Muscle of arm (tissue), 14 donors: ENCODE results near the gene CENPH. TPM values are rescaled to one million over a fixed set of nuclear protein-coding genes. Genes with fewer than 3 reads are reported as not detected.
A peak's percentile ranks its signal among the peaks of the same experiment; 100 is the strongest.
"Not testable (repeated sequence)": the region's sequence is repeated elsewhere in the genome, so short reads cannot be mapped to it uniquely, and the experiment has no call there.

ENCODE experiments used
- DNase-seq: peaks from one replicate; pipeline ENCODE4 v3.0.0-alpha.2; 2013
- long read RNA-seq, 11 donors: transcript quantifications; one replicate each; lab custom pipeline, GENCODE V29; 2026
- polyA plus RNA-seq, 12 donors: library from polyadenylated mRNA; unstranded; fragments of 120-200 nt; gene quantifications; one replicate each; pipeline ENCODE4 v1.2.1, GENCODE V29; 2013; ENCODE audit not compliant: insufficient read length in 12 of 12

CENPH gene
- 10 to 100 TPM in 10 of 12 donors, 1 to 10 TPM in 1, not detected in 1; 8.2 to 27.0 (median 15.2) TPM for polyA plus RNA-seq
- long read RNA-seq, donor 1, partial matches to known transcripts: 0 of 5 reads
- long read RNA-seq, donor 1, other reads (novel, unspliced or antisense): 0 of 5 reads
- long read RNA-seq, donor 2, partial matches to known transcripts: 0 of 4 reads
- long read RNA-seq, donor 2, other reads (novel, unspliced or antisense): 0 of 4 reads
- long read RNA-seq, donor 3, partial matches to known transcripts: 0 of 1 reads
- long read RNA-seq, donor 3, other reads (novel, unspliced or antisense): 0 of 1 reads
- long read RNA-seq, donor 4: 0 reads
- long read RNA-seq, donor 5, transcript CENPH-201 (9 exons, 1,389 nt): major isoform, 7 of 7 reads
- long read RNA-seq, donor 5, partial matches to known transcripts: 0 of 7 reads
- long read RNA-seq, donor 5, other reads (novel, unspliced or antisense): 0 of 7 reads
- long read RNA-seq, donor 6, partial matches to known transcripts: 0 of 2 reads
- long read RNA-seq, donor 6, other reads (novel, unspliced or antisense): 0 of 2 reads
- long read RNA-seq, donor 7, transcript CENPH-201 (9 exons, 1,389 nt): major isoform, 5 of 5 reads
- long read RNA-seq, donor 7, partial matches to known transcripts: 0 of 5 reads
- long read RNA-seq, donor 7, other reads (novel, unspliced or antisense): 0 of 5 reads
- long read RNA-seq, donor 8, transcript CENPH-201 (9 exons, 1,389 nt): major isoform, 6 of 6 reads
- long read RNA-seq, donor 8, partial matches to known transcripts: 0 of 6 reads
- long read RNA-seq, donor 8, other reads (novel, unspliced or antisense): 0 of 6 reads
- long read RNA-seq, donor 9, partial matches to known transcripts: 0 of 4 reads
- long read RNA-seq, donor 9, other reads (novel, unspliced or antisense): 0 of 4 reads
- long read RNA-seq, donor 10, transcript CENPH-201 (9 exons, 1,389 nt): major isoform, 5 of 5 reads
- long read RNA-seq, donor 10, partial matches to known transcripts: 0 of 5 reads
- long read RNA-seq, donor 10, other reads (novel, unspliced or antisense): 0 of 5 reads
- long read RNA-seq, donor 11, transcript CENPH-201 (9 exons, 1,389 nt): major isoform, 5 of 5 reads
- long read RNA-seq, donor 11, partial matches to known transcripts: 0 of 5 reads
- long read RNA-seq, donor 11, other reads (novel, unspliced or antisense): 0 of 5 reads

GRCh38 chr5:69189162-69190086, at the start of gene CENPH:
CENPH (plus strand) TSS chr5:69189583; CDS start chr5:69189635, 52 bp downstream.
- DNase-seq: peak; percentile 94

DNA sequence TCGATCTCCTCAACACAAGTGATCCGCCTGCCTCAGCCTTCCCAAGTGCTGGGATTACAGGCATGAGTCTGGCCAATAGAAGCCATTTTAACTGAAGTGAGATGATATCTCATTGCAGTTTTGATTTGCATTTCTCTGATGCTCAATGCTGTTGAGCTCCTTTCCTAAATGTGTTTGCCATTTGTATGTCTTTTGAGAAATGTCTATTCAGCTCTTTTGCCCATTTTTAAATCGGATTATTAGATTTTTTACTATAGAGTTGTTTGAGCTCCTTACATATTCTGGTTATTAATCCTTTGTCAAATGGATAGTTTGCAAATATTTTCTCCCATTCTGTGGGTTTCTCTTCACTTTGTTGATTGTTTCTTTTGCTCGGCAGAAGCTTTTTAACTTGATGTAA, 49.1 kb upstream of the CENPH start:
- DNase-seq: not testable (repeated sequence)

GRCh38 chr5:69140827-69141226, 48.6 kb upstream of the CENPH start:
- no peak for DNase-seq

DNA sequence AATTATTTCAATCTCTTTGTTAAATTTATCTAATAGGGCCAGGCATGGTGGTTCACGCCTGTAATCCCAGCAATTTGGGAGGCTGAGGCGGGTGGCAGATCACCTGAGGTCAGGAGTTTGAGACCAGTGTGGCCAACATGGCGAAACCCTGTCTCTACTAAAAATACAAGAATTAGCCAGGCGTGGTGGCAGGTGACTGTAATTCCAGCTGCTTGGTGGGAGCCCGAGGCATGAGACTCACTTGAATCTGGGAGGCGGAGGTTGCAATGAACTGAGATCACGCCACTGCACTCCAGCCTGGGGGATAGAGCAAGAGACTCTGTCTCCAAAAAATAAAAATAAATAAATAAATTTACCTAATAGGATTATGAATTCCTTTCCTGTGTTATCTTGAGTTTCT, 40.8 kb upstream of the CENPH start:
- not testable (repeated sequence) for DNase-seq

- DNase-seq: no peak
Observed at GRCh38 chr5:69148981-69149675, 40.3 kb upstream of the CENPH start.

DNA sequence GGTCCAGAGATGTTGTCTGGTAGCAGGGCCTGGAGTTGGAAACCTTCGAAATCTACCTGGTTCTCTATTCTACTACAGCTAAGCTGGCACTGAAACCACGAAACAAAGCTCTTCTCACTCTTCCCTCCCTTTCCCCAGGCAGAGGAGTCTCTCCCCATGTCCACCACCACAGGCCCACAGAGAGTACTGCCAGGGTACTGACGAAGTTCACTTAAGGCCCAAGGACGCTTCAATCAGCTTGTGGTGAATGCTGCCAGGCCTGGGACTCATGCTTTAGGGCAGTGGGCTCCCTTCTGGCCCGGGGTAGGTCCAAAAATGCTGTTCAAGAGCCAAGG, 39.7 kb upstream of the CENPH start:
- no peak for DNase-seq

DNA sequence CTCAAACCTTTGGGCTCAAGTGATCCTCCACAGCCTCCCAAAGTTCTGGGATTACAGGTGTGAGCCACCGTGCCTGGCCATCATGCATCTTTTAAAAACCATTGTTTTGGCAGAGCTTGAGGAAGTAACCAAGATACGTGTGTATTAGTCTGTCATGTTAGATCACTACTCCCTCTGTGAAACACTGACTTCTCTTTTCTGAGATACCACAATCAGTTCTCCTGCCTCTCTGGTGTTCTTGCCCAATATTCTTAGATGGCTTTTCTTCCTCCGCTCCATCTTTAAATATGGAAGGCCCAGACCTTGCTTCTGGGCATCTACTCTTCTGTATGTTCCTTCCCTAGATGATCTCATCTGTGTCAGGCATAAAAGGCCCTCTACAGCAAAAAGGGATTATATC, 36.7 kb upstream of the CENPH start:
- DNase-seq: no peak

DNA sequence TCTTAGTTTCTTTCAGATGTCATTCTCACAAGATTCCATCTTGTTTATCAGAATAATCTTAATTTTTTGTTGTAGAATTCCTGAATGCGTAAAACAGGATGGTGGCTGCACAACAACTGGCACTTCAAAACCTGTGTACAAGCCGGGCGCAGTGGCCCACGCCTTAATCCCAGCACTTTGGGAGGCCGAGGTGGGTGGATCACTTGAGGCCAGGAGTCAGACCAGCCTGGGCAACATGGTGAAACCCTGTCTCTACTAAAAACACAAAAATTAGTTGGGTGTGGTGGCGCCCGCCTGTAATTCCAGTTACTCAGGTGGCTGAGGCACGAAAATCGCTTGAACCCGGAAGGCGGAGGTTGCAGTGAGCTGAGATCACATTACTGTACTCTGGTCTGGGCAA, 32.9 kb upstream of the CENPH start:
- no peak for DNase-seq

DNA sequence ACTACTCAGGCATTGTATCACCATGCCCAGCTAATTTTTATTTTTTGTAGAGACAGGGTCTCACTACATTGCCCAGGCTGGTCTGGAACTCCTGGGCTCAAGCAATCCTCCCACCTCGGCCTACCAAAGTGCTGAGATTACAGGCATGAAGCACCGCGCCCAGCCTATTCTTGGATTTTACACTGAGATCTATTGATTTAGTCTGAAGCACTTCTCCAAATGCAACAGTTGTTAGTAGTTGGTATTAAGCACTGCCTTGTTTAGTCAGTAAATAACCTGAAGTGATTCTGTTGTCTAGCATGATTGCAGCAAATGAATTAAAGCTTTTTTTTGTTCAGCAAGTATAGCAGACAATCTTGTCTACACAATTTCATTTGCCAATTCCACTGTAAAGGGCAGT, 31.3 kb upstream of the CENPH start:
- DNase-seq: no peak

DNA sequence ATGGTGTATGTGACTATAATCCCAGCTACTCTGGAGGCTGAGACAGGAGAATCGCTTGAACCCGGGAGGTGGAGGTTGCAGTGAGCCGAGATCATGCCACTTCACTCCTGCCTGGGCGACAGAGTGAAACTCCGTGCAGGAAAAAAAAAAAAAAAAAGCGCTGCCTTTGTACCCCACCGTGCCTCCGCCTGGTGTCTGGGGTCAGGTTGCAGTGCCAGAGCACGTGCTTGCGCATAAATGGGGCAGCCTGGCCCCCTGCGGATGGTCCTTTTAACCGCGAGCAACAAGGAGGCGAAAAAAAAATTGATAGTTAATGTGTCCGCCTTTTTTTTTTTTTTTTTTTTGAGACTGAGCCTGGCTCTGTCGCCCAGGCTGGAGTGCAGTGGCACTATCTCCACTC, 28.7 kb upstream of the CENPH start:
- no peak for DNase-seq

DNA sequence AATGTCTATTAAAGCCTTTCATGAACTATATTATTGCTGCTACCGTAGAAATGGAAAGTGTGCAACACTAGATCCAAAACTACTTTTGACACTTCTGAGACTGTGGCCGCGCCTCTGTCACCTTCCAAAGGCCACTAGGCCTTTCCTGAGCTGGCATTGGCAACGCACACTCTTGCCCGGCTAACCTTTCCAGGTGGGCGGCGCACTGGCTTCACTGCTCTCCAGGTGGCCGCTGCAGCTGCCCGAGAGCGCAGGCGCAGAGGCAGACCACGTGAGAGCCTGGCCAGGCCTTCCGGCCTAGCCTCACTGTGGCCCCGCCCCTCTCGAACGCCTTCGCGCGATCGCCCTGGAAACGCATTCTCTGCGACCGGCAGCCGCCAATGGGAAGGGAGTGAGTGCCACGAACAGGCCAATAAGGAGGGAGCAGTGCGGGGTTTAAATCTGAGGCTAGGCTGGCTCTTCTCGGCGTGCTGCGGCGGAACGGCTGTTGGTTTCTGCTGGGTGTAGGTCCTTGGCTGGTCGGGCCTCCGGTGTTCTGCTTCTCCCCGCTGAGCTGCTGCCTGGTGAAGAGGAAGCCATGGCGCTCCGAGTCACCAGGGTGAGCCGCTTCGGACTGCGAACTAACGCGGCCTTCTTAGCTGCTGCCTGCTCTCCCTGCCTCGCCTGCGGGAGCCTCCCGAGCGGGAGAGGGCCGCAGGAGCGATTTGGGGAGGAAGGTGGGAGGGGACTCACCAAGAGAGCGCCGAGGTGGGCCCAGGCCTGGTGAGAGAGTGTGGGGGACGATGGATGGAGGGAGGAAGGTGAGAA, 22.5 kb upstream of the CENPH start, which contains the start of gene CCNB1:
Gene CCNB1, plus strand, starts transcription at position 465 of the 807 bp plus-strand sequence. Its CDS starts 113 bp downstream, at position 578.
- peak; percentile 98 for DNase-seq

DNA sequence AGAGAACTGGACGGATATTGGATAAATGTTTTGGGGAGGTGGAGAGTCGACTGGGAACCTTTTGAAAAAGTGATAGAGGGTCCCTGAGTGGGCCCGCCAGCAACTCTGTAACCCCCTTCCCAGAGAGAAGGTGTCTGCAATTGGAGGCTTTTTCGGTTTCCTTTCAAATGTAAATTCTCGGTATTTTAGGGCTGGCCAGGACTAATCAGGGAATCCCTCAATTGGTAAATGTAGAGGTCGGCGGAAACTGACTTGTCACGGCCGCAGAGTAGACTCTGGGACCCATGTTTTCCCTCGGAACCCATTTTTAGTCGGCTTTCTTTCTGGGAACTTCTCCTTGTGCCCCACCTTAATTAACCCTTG, 21.9 kb upstream of the CENPH start:
- no peak for DNase-seq

GRCh38 chr5:69167929-69168328, 21.5 kb upstream of the CENPH start:
- DNase-seq: no peak

GRCh38 chr5:69170495-69170894, 18.9 kb upstream of the CENPH start:
- DNase-seq: no peak

DNA sequence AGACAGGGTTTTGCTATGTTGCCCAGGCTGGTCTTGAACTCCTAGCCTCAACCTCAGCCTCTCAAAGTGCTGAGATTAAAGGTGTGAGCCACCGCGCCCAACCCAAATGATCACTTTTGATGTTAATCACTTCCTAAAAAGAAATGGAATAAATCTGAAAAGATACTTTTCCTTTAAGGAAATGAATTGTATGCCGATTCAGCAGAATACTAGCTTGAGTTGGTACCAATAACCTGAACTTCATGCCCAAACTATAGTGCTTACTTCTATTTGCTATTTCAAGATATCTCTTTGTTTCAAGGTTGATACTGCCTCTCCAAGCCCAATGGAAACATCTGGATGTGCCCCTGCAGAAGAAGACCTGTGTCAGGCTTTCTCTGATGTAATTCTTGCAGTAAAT, 18.4 kb upstream of the CENPH start:
- DNase-seq: no peak

GRCh38 chr5:69181659-69182293, 7.6 kb upstream of the CENPH start:
- not testable (repeated sequence) for DNase-seq

DNA sequence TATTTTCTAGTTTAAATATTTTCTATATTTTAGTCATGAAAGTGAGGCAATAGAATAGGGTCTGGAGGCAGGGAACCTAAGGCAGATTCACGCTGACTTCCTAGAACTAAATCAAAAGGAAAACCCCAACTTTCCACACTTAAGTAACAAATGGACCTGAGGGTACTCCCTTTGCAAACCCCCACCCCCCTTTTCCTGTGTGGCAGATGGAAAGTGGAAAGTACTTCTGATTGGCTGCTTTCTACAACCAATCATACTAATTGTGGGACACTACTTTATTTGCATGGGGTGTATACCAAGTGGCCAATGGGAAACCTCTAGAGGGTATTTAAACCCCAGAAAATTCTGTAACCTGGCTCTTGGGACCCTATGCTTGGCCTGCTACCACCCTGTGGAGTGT, 4.8 kb upstream of the CENPH start:
- no peak for DNase-seq

- DNase-seq: no peak
Observed at GRCh38 chr5:69187342-69187741, 2.0 kb upstream of the CENPH start.

DNA sequence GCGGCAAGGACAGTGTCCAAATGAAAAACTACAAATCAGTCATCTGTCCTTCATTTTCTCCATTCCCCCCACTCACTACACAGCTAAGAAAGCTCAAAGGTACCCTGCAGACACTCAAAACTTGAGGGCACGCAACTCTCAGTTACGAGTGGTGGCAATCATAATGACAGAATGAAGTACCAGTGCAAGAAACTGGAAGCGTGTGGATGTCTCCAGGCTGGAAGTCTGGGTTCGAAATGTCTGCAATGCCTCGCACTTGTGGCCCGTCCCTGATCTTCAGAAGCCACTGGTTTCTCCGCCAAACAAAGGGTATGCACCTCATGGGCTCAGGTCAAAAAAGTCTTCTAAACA, 597 bp upstream of the CENPH start:
- DNase-seq: no peak
